ENCODE measurements around the gene LATS2.
"Not testable (repeated sequence)": the region's sequence is repeated elsewhere in the genome, so short reads cannot be mapped to it uniquely, and the experiment has no call there.

The LATS2 gene

DNA sequence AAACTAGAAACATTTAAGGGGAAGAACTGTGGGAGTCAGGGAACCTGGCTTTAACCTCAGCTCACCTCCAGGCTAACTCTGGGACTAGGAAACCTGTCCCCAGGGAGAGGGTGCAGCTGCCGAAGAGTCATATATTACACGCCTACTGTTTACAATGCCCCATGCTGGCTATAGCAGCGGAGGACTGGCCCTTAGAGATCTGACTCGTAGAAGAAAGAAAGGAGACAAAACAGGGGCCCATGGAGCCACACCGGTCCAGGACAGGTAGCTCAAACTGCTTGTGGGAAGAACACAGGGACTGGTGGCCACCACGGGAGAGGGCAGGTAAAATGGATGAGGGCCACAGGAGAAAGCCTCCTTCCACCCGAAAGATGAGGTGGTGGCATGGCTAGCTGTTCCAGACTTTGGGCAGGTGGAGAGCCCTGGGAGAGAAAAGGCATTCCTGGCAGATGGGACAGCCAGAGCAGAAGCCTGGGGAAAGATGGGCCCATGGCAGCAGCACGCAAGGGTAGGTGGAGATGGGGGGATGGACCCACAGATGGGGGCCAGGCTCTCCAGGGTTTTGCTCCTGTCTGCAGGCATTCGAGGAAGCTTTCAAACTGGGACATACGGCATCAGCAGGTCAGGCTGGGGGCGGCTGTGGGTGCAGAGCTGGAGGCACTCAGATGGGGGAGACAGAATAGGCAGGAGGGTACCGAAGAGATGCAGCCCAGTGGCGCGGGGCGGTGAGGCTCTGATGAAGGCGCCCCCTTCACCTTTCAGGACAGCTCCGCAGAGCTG is 69.5 kb downstream of the LATS2 start:
- DNase-seq (ENCODE audit: low read depth in 2 of 2), result no peak

DNA sequence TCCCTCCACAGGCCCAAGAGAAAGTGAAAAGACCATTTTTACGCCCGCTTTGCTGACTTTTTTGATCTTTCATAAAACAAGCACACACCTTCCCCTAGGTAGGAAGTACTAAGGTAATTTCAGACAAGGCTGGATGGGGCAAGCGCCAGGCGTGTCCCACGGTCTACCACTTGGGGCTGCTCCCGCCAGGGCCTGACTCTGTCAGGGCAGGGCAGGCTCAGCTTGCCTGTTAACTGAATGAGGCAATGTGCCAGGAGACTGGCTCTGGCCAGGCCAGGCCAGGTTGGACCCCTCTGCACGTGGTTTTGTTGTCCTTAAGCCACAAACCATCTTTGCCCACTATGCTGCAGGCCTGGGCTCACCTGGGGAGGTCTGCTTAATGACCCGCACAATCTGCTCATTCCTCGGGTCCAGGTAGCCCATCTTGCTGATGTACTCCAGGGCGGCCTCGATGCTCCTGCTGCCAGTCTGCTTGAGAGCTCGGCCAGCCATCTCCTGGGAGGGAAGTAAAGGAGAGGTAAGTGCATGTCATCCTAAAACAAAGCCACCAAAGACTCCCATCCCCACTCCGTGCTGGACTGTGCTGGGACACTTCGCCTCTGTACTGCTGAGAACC is 70.4 kb downstream of the LATS2 start:
- no peak for DNase-seq (ENCODE audit: low read depth in 2 of 2)

DNA sequence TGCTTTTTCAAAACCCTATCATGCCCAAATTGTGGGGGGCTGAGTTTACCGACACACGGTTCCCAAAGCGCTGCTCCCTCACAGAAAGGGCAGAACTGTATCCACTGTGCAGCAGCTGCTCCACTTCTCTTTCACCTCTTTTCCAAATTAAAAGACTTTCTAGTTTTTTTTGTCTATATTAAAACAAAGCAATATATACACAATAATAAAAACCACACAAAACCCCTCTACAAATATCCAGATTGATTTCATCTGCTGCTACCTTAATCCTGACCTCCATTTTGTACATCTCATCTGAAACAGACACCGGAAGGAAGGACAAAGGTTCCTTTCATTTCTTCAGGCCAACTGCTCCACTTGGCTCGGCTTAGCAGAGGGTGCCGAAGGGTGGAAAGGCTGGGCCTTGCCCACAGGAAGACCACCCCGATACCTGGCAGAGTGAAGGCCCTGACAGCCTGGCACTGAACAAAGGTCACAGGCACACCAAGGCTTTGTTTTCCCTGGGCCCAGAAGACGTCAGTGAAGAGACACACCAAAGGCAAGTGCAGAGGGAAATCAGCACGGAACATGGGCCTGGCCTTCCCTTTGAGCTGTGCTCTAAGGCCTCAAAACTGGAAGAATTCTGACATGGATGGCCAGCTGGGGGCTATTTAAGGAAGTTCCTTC is 71.6 kb downstream of the LATS2 start:
- no peak for DNase-seq (ENCODE audit: low read depth in 2 of 2)

DNA sequence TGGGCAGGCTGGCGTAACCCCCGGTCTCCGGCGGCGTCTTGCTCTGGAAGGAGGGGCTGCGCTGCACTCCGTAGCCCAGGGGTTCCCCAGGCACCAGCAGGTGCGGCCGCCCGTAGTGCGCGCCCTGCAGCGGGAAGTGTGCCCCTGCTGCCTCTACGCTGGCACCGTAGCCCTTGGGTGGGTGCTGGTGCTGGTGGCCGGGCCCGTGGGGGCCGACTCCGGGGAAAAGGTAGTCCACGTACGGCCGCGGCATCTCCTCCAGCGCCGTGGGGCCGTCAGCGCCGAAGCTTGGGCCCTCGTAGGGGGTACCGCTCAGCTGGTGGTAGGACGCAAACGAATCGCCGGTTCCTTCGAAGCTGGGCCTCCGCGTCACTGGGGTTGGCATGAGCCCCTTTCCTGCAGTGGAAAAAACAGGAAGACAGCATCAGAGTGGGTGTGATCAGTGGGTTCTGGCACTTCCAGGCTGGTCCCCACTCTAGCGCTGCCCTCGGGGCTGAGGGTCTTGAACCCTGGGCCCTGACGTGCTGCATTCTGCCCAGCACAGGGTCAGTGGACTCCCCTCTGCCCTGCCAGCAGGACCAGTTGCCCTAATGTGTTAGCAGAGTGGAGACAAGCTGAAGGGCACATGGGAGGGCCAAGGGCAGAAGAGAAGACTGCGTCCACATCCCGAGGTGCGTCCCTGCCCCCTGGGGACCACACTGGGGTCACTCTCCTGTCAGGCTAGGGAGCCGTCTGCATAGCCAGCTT is 72.3 kb downstream of the LATS2 start:
- no peak for DNase-seq (ENCODE audit: low read depth in 2 of 2)

DNA sequence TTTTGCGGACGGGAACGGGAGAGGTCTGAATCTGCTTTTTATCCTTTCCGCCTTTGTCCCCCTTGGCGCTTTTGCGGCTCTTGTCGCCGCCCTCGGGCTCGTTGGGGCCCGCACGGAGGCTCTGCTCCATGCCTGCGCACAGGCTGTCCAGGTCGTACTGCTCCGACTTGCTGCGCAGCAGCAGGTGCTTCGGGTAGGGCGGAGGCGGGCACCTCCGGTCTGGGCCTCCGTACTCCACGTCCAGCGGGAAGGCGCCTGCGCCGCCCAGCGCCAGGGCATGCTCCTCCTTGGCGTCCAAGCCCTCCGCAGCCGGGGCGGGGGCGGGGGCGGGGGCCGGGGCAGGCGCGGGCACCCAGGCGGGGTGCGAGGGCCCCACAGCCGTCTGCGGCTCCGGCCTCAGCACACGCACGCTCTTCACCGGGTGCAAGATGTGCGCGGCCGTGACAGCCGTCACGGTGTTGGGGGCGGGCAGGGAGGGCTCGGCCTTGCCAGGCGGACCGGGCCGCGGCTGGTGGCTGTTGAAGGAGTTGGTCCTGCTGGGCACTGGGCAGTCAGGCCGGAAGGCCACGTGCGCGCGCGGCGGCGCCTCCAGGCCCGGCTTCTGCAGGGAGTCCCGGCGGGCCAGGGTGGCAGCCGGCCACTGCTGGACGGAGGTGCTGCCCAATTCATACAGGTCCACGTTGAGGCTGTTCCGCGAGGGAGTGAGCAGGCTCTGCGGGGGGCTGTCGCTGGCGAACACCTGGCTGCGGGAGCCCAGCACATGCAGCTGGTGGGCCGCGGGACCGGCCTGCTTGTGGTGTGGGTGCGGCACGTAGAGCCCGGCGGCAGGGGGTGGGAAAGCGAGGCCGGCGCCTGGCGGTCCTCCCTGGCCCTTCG is 73.1 kb downstream of the LATS2 start:
- no peak for DNase-seq (ENCODE audit: low read depth in 2 of 2)

DNA sequence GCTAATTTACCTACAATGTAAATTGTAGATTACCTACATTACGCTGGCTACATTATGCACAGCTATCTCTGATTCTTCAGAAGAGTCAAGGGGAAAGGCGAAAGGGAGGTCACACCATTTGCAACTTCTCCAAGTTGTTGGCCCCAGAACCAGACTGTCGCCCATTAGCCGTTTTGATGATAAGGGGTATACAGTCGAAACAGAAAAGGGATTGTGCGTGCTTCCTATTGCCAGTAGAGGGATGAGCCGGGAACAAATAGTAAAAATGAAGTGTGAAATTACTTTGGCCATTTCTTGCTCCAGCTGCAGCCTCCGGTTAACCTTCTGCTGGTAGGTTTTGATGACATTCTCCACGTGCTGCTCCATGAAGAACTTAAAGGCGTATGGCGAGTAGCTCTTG is 73.8 kb downstream of the LATS2 start:
- no peak for DNase-seq (ENCODE audit: low read depth in 2 of 2)

DNA sequence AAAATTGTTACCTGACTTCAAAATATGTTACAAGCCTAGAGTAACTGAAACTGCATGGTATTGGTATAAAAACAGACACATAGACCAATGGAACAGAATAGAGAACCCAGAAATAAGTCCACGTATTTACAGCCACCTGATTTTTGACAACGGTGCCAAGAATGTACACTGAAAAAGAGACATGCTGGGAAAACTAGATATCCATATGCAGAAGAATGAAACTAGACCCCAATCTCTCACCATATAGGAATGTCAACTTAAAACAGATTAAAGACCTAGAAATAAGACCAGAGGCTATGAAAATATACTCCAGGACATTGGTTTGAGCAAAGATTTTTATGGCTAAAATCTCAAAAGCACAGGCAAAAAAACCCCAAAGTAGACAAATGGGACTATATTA is 76.5 kb downstream of the LATS2 start:
- DNase-seq (ENCODE audit: low read depth in 2 of 2), result no peak

DNA sequence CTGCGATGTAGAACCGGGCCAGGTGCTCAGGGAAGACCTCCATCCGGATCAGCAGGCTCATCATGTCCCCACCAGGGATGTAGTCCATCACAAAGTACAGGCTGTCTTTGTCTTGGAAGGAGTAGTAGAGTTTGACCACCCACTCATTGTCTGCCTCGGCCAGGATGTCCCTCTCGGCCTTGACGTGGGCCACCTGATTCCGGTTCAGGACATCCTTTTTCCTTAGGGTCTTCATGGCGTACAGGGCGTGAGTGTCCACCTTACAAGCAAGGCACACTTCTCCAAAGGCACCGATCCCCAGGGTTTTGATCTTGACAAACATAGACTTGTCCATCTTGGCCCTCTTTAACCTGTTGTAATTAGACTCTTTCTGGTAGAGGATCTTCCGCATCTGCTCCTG is 78.0 kb downstream of the LATS2 start:
- no peak for DNase-seq (ENCODE audit: low read depth in 2 of 2)

DNA sequence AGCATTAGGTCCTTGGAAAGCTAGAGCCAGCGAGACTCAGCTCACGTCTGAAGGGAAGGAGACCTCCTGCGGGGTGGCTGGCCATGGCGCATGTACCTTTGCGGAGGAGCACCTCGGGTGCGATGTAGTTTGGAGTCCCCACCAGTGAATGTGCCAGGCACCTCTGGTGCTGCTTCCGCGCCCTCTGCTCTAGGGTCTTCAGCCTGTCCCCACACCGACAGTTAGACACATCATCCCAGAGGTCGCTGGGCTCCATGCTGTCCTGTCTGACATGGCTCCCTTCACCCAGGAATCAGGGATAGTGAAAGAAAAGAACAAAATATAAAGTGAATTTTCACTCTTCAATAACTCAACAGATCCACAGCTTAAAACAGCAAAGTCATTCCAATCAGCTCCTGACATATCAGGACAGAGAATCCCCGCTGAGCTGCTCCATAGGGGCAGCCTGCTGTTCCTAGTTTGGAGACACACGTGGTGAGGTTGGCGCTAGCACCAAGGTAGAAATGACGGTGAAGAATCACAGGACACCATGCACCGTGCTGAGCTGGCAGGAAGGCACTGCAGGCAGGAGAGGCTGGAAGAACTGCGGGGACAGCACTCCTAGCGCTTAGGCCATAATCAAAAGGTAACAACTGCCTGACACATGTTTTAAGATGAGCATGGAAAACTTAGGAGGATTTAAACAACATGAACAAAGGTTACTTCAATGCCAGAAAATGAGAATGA is 79.9 kb downstream of the LATS2 start:
- no peak for DNase-seq (ENCODE audit: low read depth in 2 of 2)

DNA sequence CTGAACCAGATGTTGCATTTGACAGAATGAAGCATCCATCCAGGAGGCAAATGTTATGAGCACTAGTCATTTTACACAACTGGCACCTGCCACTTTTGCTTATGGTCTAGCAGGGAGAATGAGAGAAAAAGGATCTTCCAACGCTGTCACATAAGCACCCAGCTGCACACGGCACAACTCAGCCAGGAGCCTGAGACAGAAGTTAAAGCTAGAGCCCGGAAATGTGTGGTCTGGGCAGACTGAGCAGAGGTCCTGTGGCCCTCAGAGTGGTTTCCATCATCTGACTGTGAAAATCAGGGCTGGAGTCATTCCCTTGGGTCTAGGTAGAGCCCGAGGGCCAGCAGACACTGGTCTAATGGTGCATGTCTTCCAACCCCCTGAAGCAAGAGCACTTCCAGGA is 80.5 kb downstream of the LATS2 start:
- DNase-seq (ENCODE audit: low read depth in 2 of 2), result no peak

DNA sequence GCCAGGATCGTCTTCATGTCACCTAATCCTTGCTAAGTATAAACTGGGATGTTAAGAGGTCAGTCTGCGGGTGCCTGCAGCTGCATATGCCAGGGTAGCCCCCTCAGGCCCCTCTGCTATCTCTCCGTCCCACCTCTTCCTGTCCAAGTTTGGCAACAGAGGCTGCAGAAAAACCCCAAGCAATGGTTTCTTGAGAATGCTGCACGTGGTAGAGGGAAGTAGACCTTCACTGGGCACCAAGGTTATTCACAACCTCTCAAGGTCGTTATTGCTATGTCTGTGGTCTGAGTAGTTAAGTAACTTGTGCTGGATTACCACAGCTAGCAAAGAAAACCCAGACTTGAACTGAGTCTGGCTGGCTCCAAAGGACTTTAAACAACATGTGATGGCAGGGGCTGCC is 81.0 kb downstream of the LATS2 start:
- DNase-seq (ENCODE audit: low read depth in 2 of 2), result no peak

DNA sequence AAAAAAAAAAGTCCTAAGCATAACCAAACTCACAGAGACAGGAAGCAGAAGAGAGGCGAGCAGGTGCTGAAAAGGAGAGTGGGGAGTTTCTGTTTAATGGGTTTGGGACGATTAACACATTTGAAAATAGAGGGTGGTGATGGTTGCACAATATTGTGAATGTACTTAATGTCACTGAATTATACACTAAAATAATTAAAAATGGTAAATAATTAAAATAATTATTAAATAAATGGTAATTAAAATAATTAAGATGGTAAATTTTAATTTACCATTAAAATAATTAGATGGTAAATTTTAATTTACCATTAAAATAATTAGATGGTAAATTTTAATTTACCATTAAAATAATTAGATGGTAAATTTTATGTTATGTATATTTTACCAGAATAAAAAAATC is 84.0 kb downstream of the LATS2 start:
- DNase-seq (ENCODE audit: low read depth in 2 of 2), result no peak

DNA sequence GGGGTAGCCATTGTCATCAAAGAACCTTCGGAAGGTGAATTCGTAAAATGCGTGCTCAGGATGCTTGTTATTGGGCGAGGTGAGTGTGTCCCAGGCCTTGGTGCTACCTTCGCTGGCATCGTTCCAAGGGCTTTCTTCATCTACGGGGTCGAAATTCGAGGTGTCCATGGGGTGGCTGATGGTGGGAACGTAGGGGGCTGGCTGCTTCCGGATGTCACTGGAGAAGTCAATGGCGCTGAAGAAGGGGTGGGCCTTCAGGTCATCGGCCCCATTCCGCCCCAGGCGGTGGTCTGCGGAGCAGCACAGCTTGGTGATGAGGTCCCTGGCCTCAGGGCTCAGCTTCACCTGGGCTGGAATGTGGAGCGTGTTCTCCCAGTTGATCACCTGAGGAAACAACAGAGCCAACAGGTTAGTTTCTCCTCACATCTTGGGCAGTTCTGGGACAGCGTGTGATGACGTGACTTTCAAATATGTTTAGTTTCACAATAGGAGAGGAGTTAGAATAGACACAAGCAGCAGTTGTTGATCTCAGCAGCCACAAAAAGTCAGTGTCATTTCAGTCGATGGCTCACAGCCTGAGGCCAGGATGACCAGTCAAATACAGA is 86.3 kb downstream of the LATS2 start:
- DNase-seq (ENCODE audit: low read depth in 2 of 2), result no peak

DNA sequence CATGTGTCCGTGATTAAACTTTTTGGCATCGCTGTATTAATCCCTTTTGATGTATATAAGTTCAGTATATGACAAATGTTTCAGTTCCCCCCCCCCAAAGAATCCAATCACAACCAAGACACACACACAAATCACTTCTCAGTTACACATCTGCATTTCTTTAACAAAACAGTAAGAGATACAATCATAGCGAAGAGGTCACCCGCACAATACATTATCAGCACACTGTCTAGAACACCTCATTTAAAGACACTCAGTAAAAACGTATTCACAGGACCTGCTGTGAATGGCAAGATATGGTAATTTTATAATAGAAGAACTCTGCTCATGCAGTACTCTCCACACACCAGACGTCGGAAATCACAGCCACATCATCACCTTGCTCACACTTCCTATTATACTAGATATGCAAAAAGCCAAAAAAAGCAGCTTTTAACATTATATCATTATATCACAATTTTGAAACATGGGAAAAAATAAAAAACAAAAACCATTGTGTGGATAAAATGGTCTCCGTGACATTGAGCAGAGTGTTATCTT is 87.4 kb downstream of the LATS2 start:
- no peak for DNase-seq (ENCODE audit: low read depth in 2 of 2)

DNA sequence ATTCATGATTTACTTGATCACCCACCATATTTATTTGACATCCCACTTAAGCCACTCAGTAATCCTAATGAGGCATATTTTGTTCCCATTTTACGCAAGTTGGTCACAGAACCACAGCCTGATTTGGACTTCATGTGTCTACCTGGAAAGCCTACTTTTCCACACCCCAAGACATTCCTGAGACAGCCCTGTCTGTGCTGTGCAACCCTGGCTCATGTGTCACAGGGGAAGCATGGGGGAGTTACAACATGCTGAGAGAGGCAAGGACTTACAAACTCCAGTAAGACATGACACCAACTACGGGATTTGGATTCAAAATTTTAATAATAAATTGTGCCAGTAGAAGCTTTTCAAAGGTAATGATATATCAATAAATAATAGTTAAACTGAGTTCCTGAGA is 88.7 kb downstream of the LATS2 start:
- DNase-seq (ENCODE audit: low read depth in 2 of 2), result no peak

DNA sequence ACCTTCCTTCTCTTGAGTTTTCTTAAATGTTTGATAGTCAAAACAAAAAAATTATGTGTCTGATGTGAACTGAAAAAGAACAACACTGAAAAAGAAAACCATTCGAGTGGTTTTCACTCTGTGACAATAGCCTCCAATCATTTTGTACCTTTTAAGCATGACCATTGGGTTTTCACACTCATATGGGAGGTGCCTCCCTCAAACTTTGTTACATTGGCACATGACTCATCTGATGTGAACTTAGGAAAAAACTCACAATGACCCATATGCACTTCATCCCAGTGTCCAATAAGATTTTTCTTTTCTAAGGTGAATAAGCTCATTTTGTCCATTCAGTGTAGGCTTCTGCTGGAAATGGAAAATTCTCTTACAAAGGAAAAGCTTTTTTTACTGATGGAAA is 92.2 kb downstream of the LATS2 start:
- DNase-seq (ENCODE audit: low read depth in 2 of 2), result no peak

DNA sequence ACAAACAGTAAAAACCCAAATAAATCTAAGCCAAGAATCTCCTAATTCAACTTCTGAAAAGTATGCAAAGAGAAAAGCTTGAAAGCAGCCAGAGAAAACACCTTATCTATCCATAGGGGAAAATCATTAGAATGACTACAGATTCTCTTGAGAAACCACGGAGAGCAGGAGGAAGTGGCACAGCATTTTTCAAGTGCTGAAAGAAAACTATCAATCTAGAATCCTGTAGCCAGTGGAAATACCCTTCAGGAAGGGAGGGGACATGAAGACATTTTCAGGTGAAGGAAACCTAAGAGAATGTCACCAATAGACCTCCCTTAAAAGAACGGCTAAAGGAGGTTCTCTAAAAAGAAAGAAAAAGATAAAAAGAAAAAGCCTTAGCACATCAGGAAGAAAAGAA is 92.6 kb downstream of the LATS2 start:
- no peak for DNase-seq (ENCODE audit: low read depth in 2 of 2)

DNA sequence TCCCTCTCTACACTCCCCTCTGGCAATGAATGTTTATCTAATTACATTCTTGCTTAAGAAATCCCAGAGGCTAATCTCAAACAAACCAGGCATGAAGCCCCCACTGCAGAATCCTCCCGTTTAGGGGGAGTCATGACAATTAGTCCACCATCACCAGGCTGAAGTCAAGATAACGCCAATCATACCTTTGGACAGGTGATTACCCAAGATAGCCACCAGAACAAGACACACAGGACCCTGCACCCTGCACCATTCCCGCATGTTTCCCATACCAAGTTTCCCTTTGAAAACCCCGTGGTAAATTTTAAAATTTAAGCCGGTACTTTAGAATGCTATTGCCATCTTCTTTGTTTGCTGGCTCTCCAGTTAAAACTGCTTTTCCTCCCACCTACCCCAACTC is 94.0 kb downstream of the LATS2 start:
- DNase-seq (ENCODE audit: low read depth in 2 of 2), result no peak

DNA sequence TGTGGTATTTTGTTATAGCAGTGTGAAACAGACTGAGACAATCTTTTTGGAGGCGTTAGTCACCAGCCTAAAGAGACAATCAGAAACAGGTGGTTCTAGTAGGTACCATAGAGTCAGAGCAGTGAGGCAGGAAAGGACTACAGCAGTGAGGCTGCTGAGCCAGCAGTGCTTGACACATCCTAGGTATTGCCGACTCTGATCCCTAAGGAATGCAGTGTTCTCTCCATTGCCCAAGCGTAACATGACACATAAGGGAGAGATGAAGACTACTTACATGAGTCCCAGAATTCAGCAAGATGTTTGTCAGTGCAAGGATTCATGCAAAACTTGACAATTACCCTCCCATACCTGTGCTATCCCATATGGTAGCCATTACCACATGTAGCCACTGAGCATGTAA is 96.5 kb downstream of the LATS2 start:
- no peak for DNase-seq (ENCODE audit: low read depth in 2 of 2)

DNA sequence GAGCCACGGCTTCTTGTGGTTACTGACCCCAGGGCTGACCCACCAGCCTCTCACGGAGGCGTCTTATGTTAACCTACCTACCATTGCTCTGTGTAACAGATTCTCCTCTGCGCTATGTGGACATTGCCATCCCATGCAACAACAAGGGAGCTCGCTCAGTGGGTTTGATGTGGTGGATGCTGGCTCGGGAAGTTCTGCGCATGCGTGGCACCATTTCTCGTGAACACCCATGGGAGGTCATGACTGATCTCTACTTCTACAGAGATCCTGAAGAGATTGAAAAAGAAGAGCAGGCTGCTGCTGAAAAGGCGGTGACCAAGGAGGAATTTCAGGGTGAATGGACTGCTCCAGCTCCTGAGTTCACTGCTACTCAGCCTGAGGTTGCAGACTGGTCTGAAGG is 99.7 kb downstream of the LATS2 start:
- not testable (repeated sequence) for DNase-seq (ENCODE audit: low read depth in 2 of 2)
